ENCODE results near the gene SLC22A12.

- TF ChIP-seq, protein P1, sequence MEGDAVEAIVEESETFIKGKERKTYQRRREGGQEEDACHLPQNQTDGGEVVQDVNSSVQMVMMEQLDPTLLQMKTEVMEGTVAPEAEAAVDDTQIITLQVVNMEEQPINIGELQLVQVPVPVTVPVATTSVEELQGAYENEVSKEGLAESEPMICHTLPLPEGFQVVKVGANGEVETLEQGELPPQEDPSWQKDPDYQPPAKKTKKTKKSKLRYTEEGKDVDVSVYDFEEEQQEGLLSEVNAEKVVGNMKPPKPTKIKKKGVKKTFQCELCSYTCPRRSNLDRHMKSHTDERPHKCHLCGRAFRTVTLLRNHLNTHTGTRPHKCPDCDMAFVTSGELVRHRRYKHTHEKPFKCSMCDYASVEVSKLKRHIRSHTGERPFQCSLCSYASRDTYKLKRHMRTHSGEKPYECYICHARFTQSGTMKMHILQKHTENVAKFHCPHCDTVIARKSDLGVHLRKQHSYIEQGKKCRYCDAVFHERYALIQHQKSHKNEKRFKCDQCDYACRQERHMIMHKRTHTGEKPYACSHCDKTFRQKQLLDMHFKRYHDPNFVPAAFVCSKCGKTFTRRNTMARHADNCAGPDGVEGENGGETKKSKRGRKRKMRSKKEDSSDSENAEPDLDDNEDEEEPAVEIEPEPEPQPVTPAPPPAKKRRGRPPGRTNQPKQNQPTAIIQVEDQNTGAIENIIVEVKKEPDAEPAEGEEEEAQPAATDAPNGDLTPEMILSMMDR (IDR thresholded peaks at IDR 0.05): no peak
- TF ChIP-seq, protein P2, sequence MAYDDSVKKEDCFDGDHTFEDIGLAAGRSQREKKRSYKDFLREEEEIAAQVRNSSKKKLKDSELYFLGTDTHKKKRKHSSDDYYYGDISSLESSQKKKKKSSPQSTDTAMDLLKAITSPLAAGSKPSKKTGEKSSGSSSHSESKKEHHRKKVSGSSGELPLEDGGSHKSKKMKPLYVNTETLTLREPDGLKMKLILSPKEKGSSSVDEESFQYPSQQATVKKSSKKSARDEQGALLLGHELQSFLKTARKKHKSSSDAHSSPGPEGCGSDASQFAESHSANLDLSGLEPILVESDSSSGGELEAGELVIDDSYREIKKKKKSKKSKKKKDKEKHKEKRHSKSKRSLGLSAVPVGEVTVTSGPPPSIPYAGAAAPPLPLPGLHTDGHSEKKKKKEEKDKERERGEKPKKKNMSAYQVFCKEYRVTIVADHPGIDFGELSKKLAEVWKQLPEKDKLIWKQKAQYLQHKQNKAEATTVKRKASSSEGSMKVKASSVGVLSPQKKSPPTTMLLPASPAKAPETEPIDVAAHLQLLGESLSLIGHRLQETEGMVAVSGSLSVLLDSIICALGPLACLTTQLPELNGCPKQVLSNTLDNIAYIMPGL (CRISPR knock-in tag; IDR thresholded peaks at IDR 0.05; ENCODE audit: borderline replicate concordance): no peak
- no peak for TF ChIP-seq ZSCAN20 (CRISPR knock-in tag; IDR thresholded peaks at IDR 0.05)
- TF ChIP-seq HEYL (CRISPR knock-in tag; IDR thresholded peaks at IDR 0.05): no peak
- no peak for TF ChIP-seq RCOR1 (IDR thresholded peaks at IDR 0.05; ENCODE audit: low read depth, low read length)
- TF ChIP-seq FOSB (CRISPR knock-in tag; IDR thresholded peaks at IDR 0.05): no peak
- no peak for TF ChIP-seq POLR2A (IDR thresholded peaks at IDR 0.05; ENCODE audit: low read length)
- TF ChIP-seq HOXA7 (CRISPR knock-in tag; IDR thresholded peaks at IDR 0.05): no peak
Observed at GRCh38 chr11:64620381-64620971, 29.5 kb downstream of the SLC22A12 start.
